Nucleus accumbens (tissue), 56 donors: ENCODE measurements around the gene EFNA5.

Experiments used
- DNase-seq, 56 donors: peaks; one replicate each; lab custom pipeline; 2025; lab: John Stamatoyannopoulos, UW

Gene EFNA5

DNA sequence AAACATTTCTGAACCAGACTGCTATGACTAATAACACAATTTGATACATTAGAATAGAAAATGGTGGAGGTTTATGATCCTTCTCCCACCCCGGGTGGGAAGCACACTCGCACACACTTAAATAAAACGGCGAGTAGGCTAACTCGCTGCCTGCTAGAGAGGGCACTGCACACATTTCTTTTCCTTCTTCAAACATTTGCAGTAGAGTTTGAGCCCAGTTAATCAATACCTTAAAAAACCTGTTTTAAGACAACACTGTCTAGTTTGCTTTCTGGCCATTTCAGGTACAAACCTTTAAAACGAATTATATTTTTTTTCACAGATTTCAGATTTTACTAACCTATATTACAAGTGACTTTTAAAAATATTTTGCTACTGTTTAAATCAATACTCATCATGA, 63.5 kb downstream of the EFNA5 start:
- no peak for DNase-seq

DNA sequence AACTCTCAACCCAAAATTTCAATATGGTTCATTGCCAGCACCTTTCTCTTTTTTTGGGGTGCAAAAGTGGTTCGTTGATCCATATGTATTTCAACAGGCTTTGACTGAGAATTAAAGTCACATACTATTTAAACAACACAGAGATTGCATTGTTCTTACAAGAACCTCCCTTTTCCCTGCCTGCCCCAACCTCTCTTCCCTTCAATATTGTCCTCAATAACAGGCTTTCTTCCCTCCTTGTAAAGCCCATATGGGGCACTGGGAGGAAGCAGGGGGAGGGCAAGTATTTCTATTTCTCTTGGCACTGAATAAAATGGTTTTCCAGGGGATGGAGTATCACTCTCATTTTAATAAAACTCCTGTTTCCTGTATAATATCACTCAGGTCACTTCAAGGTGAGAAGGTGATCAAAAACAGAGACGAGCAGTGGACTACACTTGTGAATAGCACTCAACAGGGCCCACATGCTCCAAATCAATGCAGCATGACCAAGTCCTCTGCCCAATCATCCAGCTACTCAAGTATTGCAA, 65.1 kb downstream of the EFNA5 start:
- DNase-seq, result no peak

DNA sequence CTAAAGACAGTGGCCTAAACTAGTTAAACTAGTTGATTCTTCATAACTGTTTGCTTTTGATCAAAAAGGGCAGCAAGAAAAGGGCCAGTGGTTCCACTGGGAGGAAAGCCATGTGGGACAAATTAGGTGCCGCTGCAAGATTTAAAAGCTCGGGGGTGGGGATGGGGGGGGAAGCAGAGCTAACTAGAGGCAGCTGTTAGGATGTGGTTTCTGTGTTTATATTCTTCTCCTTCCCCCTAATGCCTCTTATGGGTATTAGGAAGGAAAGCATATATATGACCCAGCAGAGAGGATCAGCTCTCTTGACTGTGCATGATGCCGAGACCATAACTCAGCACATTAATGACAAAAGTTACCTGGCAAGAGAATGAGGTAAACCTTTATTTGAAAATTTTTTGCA, 65.7 kb downstream of the EFNA5 start:
- DNase-seq, result no peak

DNA sequence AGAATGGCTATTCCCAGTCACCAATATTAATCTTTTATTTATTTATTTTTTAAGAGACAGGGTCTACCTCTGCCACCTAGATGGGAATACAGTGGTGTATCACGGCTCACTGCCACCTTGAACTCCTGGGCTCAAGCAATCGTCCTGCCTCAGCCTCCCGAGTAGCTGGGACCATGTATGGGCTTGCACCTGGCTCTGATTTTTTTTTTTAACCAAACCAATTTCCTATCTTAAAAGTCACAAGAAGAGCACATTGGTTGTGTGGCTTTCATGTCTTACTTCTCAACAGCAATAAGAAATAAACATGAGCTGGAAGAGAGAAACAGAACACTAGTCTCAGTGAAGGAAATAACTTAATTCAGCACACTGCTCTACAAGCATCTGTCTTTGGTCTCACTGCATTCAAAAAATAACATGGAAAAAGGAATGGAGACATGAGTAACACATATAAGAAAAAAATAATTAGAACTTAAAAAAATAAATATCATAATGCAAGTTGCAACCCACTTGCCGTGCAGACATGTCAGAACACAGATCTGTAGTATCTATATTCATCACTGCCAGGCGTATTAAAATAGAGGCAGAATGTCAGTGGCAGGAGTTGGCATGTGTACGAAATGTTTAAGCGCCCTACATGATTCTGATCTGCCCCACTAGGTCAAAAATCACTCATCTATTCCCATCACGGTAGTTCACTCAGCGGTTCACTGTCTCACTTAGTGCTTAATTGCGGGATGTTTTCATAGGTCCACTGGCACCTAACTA, 66.4 kb downstream of the EFNA5 start:
- DNase-seq, result no peak

DNA sequence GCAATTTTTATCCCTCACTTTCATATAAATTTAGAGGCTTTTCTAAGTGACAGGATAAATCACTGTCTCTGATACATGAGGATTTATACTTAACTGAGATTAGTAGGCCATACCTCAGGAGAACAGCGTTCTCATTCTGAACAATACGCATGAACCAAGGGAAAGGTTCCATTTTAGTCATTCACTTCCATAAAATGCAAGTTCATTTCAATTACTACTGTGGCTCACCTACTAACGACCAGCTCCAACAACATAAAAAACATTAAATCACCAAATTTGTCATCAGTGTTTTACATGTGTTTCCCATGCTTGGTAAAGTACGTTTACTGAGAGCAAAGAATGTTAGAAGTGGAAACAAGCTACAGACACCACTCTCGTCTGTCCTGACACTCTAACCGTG, 67.4 kb downstream of the EFNA5 start:
- DNase-seq, result no peak

DNA sequence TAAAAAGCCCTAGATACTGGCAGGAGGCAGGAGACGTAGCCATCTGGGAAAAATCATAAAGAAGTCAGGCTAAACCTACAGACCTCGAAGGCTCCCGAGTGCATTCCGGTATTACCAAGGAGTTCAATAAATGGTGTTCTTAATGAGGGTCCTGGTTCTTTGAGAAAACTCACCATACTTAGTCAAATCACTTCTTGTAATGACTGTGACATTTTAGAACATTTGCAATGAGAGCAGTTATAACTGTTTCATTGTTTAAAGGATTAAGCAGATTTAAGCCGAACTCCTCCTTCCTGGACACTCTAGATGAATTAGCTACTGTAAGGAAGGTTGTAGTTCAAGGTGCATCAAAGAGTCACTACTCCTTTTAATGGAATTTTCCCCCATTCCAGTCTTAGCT, 67.8 kb downstream of the EFNA5 start:
- no peak for DNase-seq

DNA sequence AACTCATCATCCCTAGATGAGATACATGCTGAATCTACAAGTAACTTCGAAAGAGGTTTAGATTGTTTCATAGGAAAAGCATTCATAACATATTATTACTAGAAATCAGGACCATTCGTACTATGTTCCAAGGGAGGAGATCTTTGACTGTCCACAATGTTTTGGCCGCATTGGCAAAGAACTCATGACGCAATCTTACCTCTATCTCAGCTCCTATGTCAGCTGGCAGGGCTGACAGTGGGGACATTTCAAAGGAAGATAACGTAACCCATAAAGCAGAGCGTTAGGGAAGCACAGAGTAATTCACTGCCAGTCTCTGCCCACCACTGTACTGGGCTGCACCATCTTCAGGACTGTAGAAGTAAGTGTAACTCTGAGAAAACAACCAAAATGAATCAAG, 69.7 kb downstream of the EFNA5 start:
- DNase-seq, result no peak

DNA sequence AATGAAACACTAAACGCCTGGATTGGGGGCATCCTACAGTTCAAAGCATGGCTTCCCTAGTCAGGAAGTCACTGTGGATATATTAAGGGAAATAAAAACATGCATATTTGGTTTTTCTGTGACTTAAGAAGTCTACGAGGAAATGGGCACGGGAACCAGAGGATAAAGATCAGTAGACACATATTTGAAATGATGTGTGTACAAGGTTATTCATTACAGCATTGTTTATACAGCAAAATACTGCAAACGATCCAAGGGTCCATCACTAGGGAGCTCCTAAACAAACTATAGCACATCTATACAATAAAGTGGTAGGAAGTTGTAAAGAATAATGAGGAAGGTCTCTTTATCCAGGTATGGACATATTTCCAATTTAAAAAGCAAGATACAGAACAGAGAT, 71.8 kb downstream of the EFNA5 start:
- no peak for DNase-seq

DNA sequence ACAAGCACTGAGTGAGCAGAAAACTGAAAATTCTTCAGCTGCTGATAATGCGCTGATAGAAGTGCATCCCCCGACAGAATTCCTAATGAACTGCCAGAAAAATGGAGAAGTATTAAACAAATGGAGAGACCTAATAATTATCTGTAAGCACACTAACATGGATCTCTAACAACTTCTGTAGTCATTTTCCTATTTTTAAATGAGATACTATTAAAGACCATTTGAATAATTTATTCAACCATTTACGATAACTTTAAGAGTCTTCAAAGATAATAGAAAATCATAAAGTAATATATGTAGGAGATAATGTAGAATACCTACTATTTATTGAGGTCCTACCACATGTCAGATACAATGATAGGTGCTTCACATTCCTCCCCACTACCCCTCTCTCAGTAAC, 72.9 kb downstream of the EFNA5 start:
- no peak for DNase-seq

DNA sequence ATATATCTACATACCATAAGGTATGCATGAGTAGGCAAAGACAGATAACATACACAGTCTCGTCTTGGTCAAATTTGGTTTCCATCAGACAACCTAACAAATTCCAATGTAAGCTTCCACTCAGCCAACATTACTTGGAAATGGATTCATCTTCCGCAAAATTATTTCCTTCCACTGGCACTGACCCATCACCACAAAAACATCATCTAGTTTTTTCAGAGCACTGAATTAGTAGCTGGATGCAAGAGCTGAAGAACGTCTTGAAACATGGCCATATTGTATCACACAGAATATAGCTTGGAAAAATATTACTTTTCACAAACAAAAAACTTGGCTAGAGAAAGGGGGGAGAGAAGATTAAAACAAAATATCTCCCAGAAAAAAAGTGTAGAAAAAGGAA, 73.5 kb downstream of the EFNA5 start:
- DNase-seq, result no peak

DNA sequence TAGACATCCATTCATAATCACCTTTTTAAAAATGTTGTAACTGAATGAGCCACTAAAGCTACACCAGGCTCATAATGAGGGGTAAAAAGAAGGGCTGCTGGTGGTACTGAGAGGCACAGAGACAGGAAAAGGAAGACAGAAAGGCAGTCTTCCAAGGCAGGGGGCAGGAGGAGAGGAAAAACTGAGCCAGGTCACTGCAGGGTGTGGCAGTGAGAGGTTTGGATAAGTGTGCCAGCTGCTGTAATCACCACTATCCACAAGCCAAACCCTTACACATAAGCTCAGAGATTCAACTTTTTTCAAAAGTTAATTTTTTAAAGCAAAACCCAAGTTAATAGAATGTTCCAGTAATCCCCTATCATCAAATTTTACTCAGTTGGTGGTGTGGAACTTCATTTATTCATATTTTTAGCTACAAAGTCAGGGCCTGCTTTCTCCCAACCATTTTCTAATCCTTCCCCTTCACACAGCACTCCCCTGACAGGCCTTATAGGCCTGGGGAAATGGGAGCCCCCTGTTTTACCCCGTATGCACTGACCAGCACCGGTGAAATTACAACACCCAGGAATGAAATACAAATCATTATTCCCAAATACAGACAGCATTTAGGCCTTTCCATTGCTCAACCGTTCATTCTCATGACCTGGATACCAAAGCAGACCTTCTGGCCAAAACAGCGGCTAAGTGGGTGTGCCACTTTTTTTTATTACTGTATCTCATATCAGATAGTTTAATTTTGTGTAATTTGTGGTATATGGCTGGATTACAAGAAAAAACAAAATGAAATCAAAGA, 76.3 kb downstream of the EFNA5 start:
- DNase-seq, result no peak

DNA sequence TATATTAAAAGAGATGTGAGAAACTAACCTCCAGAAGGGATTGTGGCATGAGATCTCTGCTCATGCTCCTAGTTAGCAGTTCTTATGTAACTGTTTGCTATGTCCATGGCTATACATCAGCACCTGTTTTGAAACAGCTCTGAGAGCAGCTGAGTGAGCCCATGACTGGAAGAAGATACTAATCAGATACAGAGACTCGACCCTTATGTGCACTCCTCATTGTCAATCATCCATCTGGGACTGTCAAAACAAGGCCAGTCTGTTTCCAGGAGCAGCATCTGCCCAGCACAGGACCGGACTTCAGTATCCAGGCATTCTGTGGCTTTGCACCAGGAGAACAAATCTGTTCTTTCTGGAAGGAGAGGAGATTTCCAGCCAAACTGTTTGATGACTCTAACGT, 77.7 kb downstream of the EFNA5 start:
- no peak for DNase-seq

DNA sequence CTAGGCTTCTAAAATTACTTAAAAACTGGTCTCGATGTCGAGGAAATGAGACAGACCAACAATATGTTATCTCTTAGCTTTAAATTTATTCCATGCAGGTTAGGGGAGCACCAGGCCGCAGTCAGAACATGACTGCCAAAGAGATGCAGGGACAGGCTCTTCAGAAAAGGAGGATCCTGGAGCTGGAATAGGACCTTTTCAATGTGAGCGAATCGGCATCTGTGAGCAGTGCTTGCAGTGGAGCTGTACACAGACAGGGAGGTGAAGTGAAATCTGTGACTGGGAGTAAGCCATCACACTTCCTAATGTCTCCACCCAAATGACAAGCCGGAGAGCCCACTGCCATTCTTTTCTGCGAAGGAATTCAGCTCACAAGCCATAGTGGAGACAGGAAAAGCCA, 78.2 kb downstream of the EFNA5 start:
- DNase-seq, result no peak

DNA sequence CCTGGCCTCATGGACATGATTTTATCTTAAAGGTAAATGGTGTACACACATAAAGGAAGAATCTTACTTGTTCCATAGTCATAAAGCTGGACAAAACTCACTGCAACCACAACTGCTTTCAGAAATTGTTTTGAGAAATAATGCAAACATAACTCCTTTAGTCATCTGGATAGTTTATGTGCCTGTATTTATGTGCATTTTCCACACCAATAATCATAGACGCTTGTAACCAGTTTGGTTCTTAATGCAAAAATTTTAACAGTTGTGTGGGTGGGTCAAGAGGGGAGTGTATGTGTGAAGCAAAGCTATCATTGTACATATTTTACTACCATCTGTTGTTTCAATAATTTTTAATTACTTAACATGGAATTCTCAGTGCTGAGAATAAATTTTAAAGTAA, 80.1 kb downstream of the EFNA5 start:
- no peak for DNase-seq

DNA sequence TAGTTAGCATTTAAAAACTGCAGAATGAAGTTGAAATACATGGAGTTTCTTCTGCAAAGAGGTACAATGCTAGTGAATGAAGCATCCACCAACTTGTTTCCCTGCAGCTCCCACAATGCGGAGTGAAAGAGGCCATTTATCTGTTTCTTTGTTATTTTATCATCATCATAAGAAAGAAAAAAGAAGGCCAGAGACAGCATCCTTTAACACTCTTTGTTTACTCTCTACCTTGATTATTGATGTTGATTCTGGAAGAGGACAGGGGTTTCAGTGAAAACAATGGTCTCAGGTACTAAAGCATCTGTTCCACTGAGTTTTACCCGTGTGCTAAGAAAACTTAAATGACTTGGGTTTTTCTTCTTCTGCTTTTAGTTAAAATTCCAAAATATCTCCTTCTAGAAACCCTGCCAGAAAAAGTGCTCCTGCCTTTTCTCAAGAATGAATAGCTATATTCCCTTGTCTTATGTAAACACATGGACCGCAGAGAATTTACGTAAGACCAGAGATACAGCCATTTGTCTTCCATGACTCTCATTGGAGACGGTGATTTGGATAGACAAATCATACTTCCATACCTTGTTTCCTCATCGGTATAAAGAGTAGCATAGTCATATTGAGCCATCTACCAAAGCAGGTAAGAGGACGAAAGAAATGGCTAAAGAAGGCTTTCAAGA, 81.1 kb downstream of the EFNA5 start:
- no peak for DNase-seq

DNA sequence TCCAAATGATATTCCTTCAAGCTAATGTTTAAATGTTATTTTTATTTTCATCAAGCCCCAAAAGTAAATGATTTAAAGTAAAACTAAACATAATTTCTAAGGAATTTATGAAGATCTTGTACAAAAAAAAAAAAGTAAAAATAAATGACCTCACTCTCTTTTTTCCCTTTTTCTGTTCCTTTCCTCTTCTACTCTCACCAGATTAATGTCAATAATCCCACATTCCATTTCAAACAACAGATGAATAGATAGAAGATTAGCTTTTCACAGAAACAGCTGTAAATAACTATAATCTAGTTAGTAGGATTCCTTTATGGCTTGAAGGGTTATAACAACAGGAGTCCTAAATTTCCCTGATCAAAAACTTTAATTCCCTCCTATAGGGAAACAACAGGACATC, 88.1 kb downstream of the EFNA5 start:
- no peak for DNase-seq

DNA sequence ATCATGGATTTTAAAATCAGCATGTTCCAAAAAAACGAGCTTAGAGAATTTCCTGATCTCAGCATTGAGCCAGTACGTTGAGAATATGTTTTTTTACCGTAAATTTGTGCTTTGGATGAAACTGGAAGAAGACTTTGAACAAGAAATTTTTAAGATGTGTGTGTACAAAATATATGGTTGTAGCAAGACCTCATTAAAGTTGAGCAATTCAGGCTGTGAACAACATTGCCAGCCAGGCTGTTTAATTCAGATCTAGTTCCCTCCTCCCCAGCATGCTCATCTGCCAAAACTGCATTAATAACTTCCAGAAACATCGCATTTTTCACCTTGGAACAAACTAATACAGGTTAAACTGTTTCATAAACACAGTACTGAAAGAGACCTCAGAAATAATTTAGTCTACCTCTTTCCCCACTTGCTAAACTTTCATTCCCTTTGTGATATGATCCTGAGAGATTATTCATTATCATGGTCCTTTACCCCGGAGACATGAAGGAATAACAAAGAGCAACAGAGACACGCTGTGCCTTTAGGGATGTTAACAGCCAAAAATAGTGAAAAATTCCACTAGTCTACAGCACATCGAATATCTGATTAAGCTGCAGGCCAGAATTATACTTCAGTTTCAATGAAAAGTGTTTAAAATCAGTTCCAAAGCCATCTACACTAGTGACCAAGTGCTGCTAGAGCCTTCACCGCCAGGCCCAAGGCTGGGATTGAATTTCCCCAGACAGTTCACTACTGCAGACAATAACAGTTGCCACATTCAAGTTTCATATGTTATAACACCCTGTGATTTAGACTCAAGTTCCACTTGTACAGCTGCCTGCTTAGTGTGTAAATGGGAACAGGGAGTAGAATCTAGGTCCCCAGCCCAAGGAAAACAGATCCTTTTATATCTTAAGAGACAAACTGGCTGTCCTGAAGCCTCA, 89.6 kb downstream of the EFNA5 start:
- no peak for DNase-seq

DNA sequence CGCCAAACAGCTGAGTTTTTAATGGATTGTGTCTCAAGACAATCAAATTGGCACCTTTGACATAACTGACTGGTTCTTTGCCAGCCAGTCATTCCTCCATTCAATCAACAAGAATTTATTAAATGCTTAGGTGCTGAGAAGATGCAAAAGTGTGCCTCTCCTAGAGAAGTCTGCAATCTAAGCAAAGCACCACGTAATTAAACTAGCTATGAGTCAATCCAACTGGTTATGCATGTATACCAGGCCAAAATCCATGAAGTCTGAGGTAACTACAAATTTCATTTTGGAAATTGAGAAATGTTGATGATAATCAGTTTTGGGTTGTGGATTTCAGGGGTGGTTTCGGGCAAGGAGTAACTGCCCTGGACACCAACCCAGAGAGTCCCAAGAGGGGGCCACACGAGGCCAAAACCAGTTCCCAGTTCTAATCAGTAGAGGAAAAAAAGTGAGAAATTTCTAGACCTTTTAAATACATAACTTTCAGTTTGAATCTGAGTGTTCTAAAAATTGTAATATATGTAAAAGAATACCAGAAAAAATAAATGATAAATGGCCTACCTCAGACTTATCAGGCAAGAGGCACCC, 92.6 kb downstream of the EFNA5 start:
- DNase-seq, result no peak

DNA sequence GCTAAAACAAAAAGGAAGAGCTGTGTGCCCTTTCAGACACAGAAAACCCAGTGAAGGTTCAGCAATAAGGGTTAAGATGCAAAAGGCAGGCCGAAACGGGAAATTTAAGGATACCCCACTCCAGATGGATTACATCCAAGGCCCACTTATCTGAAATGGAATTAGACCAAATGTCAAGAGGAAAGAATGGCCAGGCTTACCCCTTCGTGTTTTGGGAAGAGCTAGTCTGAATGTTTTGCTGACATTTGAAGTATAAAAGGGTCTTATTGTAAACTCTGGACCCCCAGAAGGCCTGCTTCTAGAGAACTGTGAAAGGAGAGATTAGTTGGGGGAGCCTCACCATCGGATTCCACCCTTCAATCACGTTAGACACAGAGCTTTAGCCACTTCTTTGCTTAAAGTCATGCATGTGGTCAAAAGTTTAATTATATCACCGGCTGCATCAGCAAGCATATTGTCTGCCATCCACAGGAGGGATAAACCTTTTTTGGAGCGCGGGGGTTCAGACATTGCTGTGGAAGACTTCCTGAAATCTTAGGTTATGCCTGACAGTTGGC, 93.3 kb downstream of the EFNA5 start:
- no peak for DNase-seq
